ENCODE measurements around the gene WDR20.

- TF ChIP-seq CTCF (IDR thresholded peaks at IDR 0.05; ENCODE audit: low read depth, low read length, poor library complexity, severe bottlenecking) (no peak), EZH2phosphoT487 (IDR thresholded peaks at IDR 0.05; ENCODE audit: borderline replicate concordance, low read length) (no peak)
These were observed 36.5 kb upstream of the WDR20 start for GRCh38 chr14:102103062-102103695.
